Testis (tissue), 3 donors: Measurements from ENCODE around the gene KCNQ5. TPM values are rescaled to one million over a fixed set of nuclear protein-coding genes. Genes with fewer than 3 reads are reported as not detected.

Experiments
- DNase-seq: peaks from one replicate; pipeline ENCODE4 v3.0.0-alpha.2; 2019
- H3K27ac ChIP-seq, 2 donors: fragments of 200-600 bp; sonication (generic); one replicate each; pipeline ENCODE4 v1.5.1; 2019
- H3K27me3 ChIP-seq: fragments of 200-600 bp; sonication (generic); one replicate; pipeline ENCODE4 v1.5.1; 2019
- H3K36me3 ChIP-seq: fragments of 200-600 bp; sonication (generic); one replicate; pipeline ENCODE4 v1.5.1; 2017; ENCODE audit warnings: low read depth; ENCODE audit errors: missing control alignments
- H3K4me1 ChIP-seq: fragments of 200-600 bp; sonication (generic); one replicate; pipeline ENCODE4 v1.5.1; 2019
- H3K4me3 ChIP-seq, 2 donors: fragments of 200-600 bp; sonication (generic); one replicate each; pipeline ENCODE4 v1.5.1; 2017 to 2019
- H3K9me3 ChIP-seq: fragments of 200-600 bp; sonication (generic); one replicate; pipeline ENCODE4 v1.5.1; 2017
- POLR2A ChIP-seq: fragments of 450-650 bp; IDR thresholded peaks from one replicate; pipeline ENCODE4 v1.6.1; 2017; ENCODE audit warnings: antibody characterized with exemption, mild to moderate bottlenecking, moderate library complexity
- WGBS, 2 donors: methylation state at CpG; one replicate each; pipeline ENCODE4 v1.1.5; 2018; 5-methylcytosine and 5-hydroxymethylcytosine counted together
- intact Hi-C: fragments of 100-400 bp; cut with DNase I; formaldehyde crosslinking; loops from one replicate; pipeline ENCODE4 v1.15.1; 2023; ENCODE audit warnings: low total_unique reads
- polyA plus RNA-seq: library from polyadenylated mRNA; stranded (reverse); fragments of 350-450 nt; fragmentation: Illumina TruSeq; extraction: RNeasy Lipid Tissue Mini Kit (QIAGEN cat#74804); gene quantifications from one replicate; pipeline ENCODE4 v1.2.3, GENCODE V29; 2014; ENCODE audit warnings: low read depth, low replicate concordance; ENCODE audit not compliant: insufficient read depth
- total RNA-seq, 2 donors: library from RNA; depleted of rRNA; stranded (reverse); fragments of >200 nt; gene quantifications; one replicate each; pipeline ENCODE4 v1.2.3, GENCODE V29; 2016
- TF ChIP-seq, protein P1 (sequence below), 3 experiments: fragments of 450-650 bp in 2 of 3; fragments of 200-600 bp in 1 of 3; sonication (generic) in 1 of 3; IDR thresholded peaks; one replicate each; pipeline ENCODE4 v1.5.1; 2016 to 2019; ENCODE audit warnings: antibody characterized with exemption in 3 of 3, mild to moderate bottlenecking in 2 of 3, moderate library complexity in 1 of 3

The KCNQ5 gene
- total and polyA plus RNA-seq, 3 donors from 2014 or later, result 0.43 to 1.1 (median 0.73) TPM

DNA sequence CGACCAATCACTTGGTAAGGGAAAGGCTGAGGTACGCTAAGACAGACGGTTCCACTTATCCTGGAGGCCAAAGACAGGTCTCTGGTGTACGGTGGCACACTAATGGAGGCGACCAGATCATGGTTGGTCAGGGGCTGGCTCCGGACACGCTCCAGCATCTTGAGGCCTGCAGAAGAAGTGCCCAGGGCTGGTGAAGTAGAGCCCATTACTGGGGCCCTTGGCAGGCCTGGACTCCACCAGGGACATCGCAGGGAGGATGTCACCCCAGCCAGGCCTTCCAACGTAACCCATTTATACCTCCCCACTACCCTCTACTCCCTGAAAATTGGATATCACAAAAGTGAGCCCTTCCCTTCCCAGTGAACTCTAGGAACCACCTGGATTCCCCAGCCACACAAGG is 587.3 kb downstream of the KCNQ5 start:
- no peaks in the 10 kb centered on the region for H3K9me3 ChIP-seq
- no peak overlapping the region for H3K4me3 ChIP-seq
- TF ChIP-seq, protein P1, sequence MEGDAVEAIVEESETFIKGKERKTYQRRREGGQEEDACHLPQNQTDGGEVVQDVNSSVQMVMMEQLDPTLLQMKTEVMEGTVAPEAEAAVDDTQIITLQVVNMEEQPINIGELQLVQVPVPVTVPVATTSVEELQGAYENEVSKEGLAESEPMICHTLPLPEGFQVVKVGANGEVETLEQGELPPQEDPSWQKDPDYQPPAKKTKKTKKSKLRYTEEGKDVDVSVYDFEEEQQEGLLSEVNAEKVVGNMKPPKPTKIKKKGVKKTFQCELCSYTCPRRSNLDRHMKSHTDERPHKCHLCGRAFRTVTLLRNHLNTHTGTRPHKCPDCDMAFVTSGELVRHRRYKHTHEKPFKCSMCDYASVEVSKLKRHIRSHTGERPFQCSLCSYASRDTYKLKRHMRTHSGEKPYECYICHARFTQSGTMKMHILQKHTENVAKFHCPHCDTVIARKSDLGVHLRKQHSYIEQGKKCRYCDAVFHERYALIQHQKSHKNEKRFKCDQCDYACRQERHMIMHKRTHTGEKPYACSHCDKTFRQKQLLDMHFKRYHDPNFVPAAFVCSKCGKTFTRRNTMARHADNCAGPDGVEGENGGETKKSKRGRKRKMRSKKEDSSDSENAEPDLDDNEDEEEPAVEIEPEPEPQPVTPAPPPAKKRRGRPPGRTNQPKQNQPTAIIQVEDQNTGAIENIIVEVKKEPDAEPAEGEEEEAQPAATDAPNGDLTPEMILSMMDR (IDR thresholded peaks at IDR 0.05), result no peak
- no peak for TF ChIP-seq POLR2A
- no peaks in the 10 kb centered on the region for H3K27me3 ChIP-seq
- no peak for DNase-seq
- intact Hi-C loops, result no loop called here
- WGBS, 2 donors, result 62 to 77% methylated on average over 9 of the region's 9 CpGs
- H3K36me3 ChIP-seq, result no peaks in the 10 kb centered on the region
- no peak overlapping the region for H3K27ac ChIP-seq
- H3K4me1 ChIP-seq, result no peaks in the 10 kb centered on the region

- TF ChIP-seq, protein P1 (IDR thresholded peaks at IDR 0.05), result no peak
- no peak for TF ChIP-seq POLR2A
- Histone ChIP-seq H3K4me3 (no peak overlapping the region), H3K27me3 (no peaks in the 10 kb centered on the region), H3K36me3 (no peaks in the 10 kb centered on the region), H3K9me3 (no peaks in the 10 kb centered on the region), H3K4me1 (no peaks in the 10 kb centered on the region), H3K27ac (no peak overlapping the region)
- no peak for DNase-seq
- intact Hi-C loops, result no loop called here
- 84 to 93% methylated on average over 2 of the region's 2 CpGs for WGBS, 2 donors
Measured at GRCh38 chr6:73216859-73217258, 595.0 kb downstream of the KCNQ5 start.

GRCh38 chr6:73225396-73225795 is 603.5 kb downstream of the KCNQ5 start, which contains the start of gene KHDC1L:
Gene KHDC1L (minus strand): TSS chr6:73225496. CDS start chr6:73225408, 88 bp downstream.
- Histone ChIP-seq H3K27ac (no peak within 1 kb of the TSS), H3K4me1 (no peaks in the 10 kb centered on the region), H3K9me3 (no peaks in the 10 kb centered on the region), H3K4me3 (no peak within 1 kb of the TSS), H3K36me3 (no peaks in the 10 kb centered on the region), H3K27me3 (no peaks in the 10 kb centered on the region)
- WGBS, 2 donors, result 58 to 75% methylated on average over 4 of the region's 4 CpGs
- TF ChIP-seq, protein P1 (IDR thresholded peaks at IDR 0.05), result no peak
- no peak for TF ChIP-seq POLR2A
- DNase-seq, result no peak
- intact Hi-C loops, result no loop called here

DNA sequence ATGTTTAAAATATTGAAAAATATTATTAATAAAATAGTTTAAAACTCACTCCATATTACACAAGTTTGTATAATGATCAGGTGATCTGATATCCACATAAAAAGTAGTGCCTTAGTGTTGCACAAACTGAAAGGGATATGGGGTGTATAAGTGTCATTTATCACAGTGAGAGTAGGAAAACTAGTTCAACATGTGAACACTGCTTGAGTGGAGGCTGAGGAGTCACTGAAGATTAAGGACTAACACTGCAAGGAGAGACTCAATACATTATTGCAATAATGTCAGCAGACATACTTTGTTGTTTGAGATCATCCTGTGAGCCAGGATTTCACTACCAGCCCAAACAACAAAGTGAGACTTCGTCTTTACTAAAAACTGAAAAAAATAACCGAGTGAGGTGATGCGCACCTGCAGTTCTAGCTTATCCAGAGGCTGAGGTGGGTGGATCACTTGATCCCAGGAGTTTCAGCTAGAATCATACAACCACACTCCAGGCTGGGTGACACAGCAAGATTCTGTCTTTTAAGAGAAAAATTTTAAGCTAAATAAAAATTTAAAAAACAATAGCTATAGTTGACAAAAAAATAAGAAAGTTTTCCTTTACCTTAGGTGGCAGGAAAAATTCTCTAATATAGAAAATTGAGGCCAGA is 605.9 kb downstream of the KCNQ5 start:
- Histone ChIP-seq H3K4me1 (no peaks in the 10 kb centered on the region), H3K27ac (no peak overlapping the region), H3K9me3 (no peaks in the 10 kb centered on the region), H3K4me3 (no peak overlapping the region), H3K36me3 (no peaks in the 10 kb centered on the region), H3K27me3 (no peaks in the 10 kb centered on the region)
- intact Hi-C loops, result no loop called here
- 91 to 96% methylated on average over 3 of the region's 3 CpGs for WGBS, 2 donors
- DNase-seq, result no peak
- no peak for TF ChIP-seq POLR2A
- TF ChIP-seq, protein P1 (IDR thresholded peaks at IDR 0.05), result no peak

DNA sequence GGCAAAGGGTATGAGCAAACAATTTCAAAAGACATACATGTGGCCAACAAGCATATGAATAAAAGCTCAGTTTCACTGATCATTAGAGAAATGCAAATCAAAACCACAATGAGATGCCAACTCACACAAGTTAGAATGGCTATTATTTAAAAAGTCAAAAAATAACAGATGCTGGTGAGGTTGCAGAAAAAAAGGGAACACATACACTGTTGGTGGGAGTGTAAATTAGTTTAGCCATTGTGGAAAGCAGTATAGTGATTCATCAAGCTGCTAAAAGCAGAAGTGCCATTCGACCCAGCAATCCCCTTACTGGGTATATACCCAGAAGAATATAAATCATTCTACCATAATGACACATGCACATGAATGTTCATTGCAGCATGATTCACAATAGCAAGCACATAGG is 610.1 kb downstream of the KCNQ5 start:
- H3K27ac ChIP-seq, result no peak overlapping the region
- H3K27me3 ChIP-seq, result no peaks in the 10 kb centered on the region
- H3K9me3 ChIP-seq, result no peaks in the 10 kb centered on the region
- intact Hi-C loops, result no loop called here
- H3K4me3 ChIP-seq, result no peak overlapping the region
- TF ChIP-seq, protein P1 (IDR thresholded peaks at IDR 0.05), result no peak
- TF ChIP-seq POLR2A, result no peak
- DNase-seq, result no peak
- H3K4me1 ChIP-seq, result no peaks in the 10 kb centered on the region
- WGBS, 2 donors, result 68 to 73% methylated on average over 1 of the region's 1 CpG
- no peaks in the 10 kb centered on the region for H3K36me3 ChIP-seq
